ENCODE results near the gene HAUS3. TPM values are rescaled to one million over a fixed set of nuclear protein-coding genes. Genes with fewer than 3 reads are reported as not detected.
"Not testable (repeated sequence)": the region's sequence is repeated elsewhere in the genome, so short reads cannot be mapped to it uniquely, and the experiment has no call there.

Gene HAUS3
- total and polyA plus RNA-seq, 2 experiments from 2014 or later, result 13.8 to 14.9 TPM

- Histone ChIP-seq H3K27ac (no peak overlapping the region), H3K9me3 (ENCODE audit: low read depth) (no peaks in the 10 kb centered on the region), H3F3A (ENCODE audit: insufficient read depth) (no peaks in the 10 kb centered on the region), H2AFZ (no peak overlapping the region), H3K36me3 (ENCODE audit: low read depth) (no peaks in the 10 kb centered on the region), H3K4me2 (ENCODE audit: unreplicated experiment) (no peak overlapping the region), H3K79me2 (ENCODE audit: insufficient read depth) (no peaks in the 10 kb centered on the region), H3K9me2 (ENCODE audit: insufficient read depth) (no peaks in the 10 kb centered on the region), H3K4me1 (ENCODE audit: insufficient read depth) (no peaks in the 10 kb centered on the region), H3K27me3 (replicated peaks; ENCODE audit: insufficient read depth) (no peaks in the 10 kb centered on the region), H3K4me3 (no peak overlapping the region), H4K20me1 (ENCODE audit: insufficient read depth) (no peaks in the 10 kb centered on the region), H3K9ac (no peak overlapping the region)
- DNase-seq, result no peak
- in situ Hi-C loops (cut with MboI), result no loop called here
- 93% methylated on average over 30 of the region's 30 CpGs for WGBS, 2 experiments (ENCODE audit: low coverage in 1 of 2, low lambda C conversion rate in 2 of 2, missing lambda C conversion rate in 2 of 2)
- TF ChIP-seq EZH2 (IDR thresholded peaks at IDR 0.05; ENCODE audit: insufficient read depth, poor library complexity, severe bottlenecking) (no peak), EZH2phosphoT487 (IDR thresholded peaks at IDR 0.05; ENCODE audit: insufficient read depth, low read depth) (no peak)
Observed at GRCh38 chr4:2276581-2277325, 34.8 kb upstream of the HAUS3 start.

- 92 to 93% methylated on average over 43 to 44 of the region's 44 CpGs for WGBS, 2 experiments (ENCODE audit: low coverage in 1 of 2, low lambda C conversion rate in 2 of 2, missing lambda C conversion rate in 2 of 2)
- H3K4me1 ChIP-seq (ENCODE audit: insufficient read depth), result no peaks in the 10 kb centered on the region
- no peaks in the 10 kb centered on the region for H3K36me3 ChIP-seq (ENCODE audit: low read depth)
- no peaks in the 10 kb centered on the region for H4K20me1 ChIP-seq (ENCODE audit: insufficient read depth)
- no peaks in the 10 kb centered on the region for H3K9me3 ChIP-seq (ENCODE audit: low read depth)
- H3K79me2 ChIP-seq (ENCODE audit: insufficient read depth), result no peaks in the 10 kb centered on the region
- H3K4me3 ChIP-seq, result no peak overlapping the region
- no peak overlapping the region for H3K9ac ChIP-seq
- in situ Hi-C loops (cut with MboI), result no loop called here
- TF ChIP-seq EZH2phosphoT487 (IDR thresholded peaks at IDR 0.05; ENCODE audit: insufficient read depth, low read depth) (no peak), EZH2 (IDR thresholded peaks at IDR 0.05; ENCODE audit: insufficient read depth, poor library complexity, severe bottlenecking) (no peak)
- no peak for DNase-seq
- no peak overlapping the region for H3K4me2 ChIP-seq (ENCODE audit: unreplicated experiment)
- H3K9me2 ChIP-seq (ENCODE audit: insufficient read depth), result no peaks in the 10 kb centered on the region
- no peak overlapping the region for H3K27ac ChIP-seq
- no peaks in the 10 kb centered on the region for H3F3A ChIP-seq (ENCODE audit: insufficient read depth)
- no peak overlapping the region for H2AFZ ChIP-seq
- H3K27me3 ChIP-seq (replicated peaks; ENCODE audit: insufficient read depth), result no peaks in the 10 kb centered on the region
Observed at GRCh38 chr4:2275546-2276251, 33.8 kb upstream of the HAUS3 start.

GRCh38 chr4:2275044-2275397, 33.1 kb upstream of the HAUS3 start:
- H3K4me1 ChIP-seq (ENCODE audit: insufficient read depth); H3K27me3 ChIP-seq (replicated peaks; ENCODE audit: insufficient read depth); DNase-seq; H3F3A ChIP-seq (ENCODE audit: insufficient read depth); H3K9me3 ChIP-seq (ENCODE audit: low read depth); H4K20me1 ChIP-seq (ENCODE audit: insufficient read depth); H3K4me3 ChIP-seq; H3K9me2 ChIP-seq (ENCODE audit: insufficient read depth); H2AFZ ChIP-seq; H3K9ac ChIP-seq; H3K79me2 ChIP-seq (ENCODE audit: insufficient read depth); in situ Hi-C loops (cut with MboI); H3K36me3 ChIP-seq (ENCODE audit: low read depth); H3K27ac ChIP-seq; H3K4me2 ChIP-seq (ENCODE audit: unreplicated experiment): not testable (repeated sequence)
- WGBS, 2 experiments (ENCODE audit: low coverage in 1 of 2, low lambda C conversion rate in 2 of 2, missing lambda C conversion rate in 2 of 2), result 85 to 95% methylated on average over 8 to 10 of the region's 10 CpGs

- Histone ChIP-seq H3K9me2 (ENCODE audit: insufficient read depth) (no peaks in the 10 kb centered on the region), H4K20me1 (ENCODE audit: insufficient read depth) (no peaks in the 10 kb centered on the region), H3K4me2 (ENCODE audit: unreplicated experiment) (no peak overlapping the region), H3K4me1 (ENCODE audit: insufficient read depth) (no peaks in the 10 kb centered on the region), H3K9ac (no peak overlapping the region), H3K27ac (no peak overlapping the region), H3K4me3 (no peak overlapping the region), H2AFZ (no peak overlapping the region), H3K36me3 (ENCODE audit: low read depth) (no peaks in the 10 kb centered on the region), H3K9me3 (ENCODE audit: low read depth) (no peaks in the 10 kb centered on the region), H3F3A (ENCODE audit: insufficient read depth) (no peaks in the 10 kb centered on the region), H3K27me3 (replicated peaks; ENCODE audit: insufficient read depth) (no peaks in the 10 kb centered on the region), H3K79me2 (ENCODE audit: insufficient read depth) (no peaks in the 10 kb centered on the region)
- TF ChIP-seq EZH2phosphoT487 (IDR thresholded peaks at IDR 0.05; ENCODE audit: insufficient read depth, low read depth) (no peak), EZH2 (IDR thresholded peaks at IDR 0.05; ENCODE audit: insufficient read depth, poor library complexity, severe bottlenecking) (no peak)
- in situ Hi-C loops (cut with MboI), result no loop called here
- no peak for DNase-seq
- WGBS, 2 experiments (ENCODE audit: low coverage in 1 of 2, low lambda C conversion rate in 2 of 2, missing lambda C conversion rate in 2 of 2), result 90% methylated on average over 20 to 21 of the region's 21 CpGs
Observed at GRCh38 chr4:2274320-2275043, 32.6 kb upstream of the HAUS3 start.

Measured in GM23248 (cell line).